Fibroblast of gingiva (primary cell): ENCODE data around the gene CD2BP2.
A peak's percentile ranks its signal among the peaks of the same experiment; 100 is the strongest.
"Not testable (repeated sequence)": the region's sequence is repeated elsewhere in the genome, so short reads cannot be mapped to it uniquely, and the experiment has no call there.

Source experiments
- DNase-seq: peaks from one replicate; pipeline ENCODE4 v3.0.0-alpha.2; 2011; ENCODE audit warnings: low read depth

CD2BP2 gene

GRCh38 chr16:30355144-30355953 is at the start of gene CD2BP2:
Gene CD2BP2 (minus strand): TSS chr16:30355308. CDS start chr16:30354681, 627 bp downstream.
- DNase-seq = peak; percentile 99

GRCh38 chr16:30401768-30402425 is 46.8 kb upstream of the CD2BP2 start:
- no peak for DNase-seq

DNA sequence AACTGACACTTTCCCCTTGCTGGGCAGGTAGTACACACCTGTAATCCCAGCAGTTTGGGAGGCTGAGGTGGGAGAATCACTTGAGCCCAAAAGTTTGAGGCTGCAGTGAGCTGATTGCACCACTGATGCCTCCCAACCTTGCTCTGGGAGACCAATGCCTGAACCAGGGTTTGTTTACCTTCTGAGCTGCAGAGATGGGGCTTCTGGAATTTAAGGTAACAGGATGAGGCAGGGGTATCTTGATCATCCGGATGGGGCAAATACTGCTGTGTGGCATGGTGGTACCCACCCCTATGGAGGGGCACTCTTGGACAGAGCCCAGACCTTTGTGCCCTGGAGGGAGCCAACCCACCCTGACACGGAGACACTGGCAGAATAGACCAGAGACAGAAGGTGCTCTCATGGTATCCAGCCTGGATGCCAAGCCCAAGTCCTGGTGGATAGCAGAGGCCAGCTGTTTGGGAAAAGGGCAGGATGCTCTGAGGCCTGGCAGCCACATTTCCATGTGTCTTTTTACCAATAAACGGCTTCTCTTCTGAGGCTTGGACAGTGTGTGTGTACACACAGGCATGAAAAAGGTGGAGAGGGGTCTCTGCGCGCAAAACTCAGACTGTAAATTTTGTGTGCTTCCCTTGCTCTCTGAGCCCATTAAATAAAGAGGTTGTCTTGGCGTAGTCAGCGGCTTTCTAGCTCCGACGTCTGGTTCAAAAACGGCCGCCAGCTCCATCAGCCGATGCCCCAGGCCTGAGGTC is 44.5 kb upstream of the CD2BP2 start:
- no peak for DNase-seq

DNA sequence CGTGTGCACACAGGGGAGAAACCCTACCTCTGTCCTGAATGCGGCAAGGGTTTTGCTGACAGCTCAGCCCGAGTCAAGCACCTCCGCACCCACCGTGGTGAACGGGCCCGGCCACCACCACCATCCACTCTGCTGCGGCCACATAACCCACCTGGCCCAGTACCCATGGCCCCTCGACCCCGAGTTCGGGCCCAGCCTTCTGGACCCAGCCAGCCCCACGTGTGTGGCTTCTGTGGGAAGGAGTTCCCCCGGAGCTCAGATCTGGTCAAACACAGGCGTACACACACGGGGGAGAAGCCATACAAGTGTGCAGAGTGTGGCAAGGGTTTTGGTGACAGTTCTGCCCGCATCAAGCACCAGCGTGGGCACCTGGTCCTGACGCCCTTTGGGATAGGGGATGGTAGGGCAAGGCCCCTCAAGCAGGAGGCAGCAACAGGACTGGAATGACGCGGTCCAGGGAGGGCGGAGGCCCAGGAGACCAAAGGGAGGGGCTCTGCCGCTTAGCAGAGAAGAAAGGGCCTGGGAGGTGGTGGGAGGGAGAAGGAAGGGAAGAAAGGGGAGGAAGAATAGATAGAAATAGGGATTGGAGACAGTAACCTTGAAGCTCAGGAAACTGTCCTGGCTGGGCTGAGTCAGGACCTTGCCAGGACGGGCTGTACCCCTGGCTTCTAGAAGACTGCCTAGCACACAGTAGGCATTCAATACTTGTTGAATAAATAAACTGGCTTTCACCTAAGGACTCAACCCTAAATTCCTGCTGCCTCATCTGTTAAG is 43.7 kb upstream of the CD2BP2 start:
- no peak for DNase-seq

DNA sequence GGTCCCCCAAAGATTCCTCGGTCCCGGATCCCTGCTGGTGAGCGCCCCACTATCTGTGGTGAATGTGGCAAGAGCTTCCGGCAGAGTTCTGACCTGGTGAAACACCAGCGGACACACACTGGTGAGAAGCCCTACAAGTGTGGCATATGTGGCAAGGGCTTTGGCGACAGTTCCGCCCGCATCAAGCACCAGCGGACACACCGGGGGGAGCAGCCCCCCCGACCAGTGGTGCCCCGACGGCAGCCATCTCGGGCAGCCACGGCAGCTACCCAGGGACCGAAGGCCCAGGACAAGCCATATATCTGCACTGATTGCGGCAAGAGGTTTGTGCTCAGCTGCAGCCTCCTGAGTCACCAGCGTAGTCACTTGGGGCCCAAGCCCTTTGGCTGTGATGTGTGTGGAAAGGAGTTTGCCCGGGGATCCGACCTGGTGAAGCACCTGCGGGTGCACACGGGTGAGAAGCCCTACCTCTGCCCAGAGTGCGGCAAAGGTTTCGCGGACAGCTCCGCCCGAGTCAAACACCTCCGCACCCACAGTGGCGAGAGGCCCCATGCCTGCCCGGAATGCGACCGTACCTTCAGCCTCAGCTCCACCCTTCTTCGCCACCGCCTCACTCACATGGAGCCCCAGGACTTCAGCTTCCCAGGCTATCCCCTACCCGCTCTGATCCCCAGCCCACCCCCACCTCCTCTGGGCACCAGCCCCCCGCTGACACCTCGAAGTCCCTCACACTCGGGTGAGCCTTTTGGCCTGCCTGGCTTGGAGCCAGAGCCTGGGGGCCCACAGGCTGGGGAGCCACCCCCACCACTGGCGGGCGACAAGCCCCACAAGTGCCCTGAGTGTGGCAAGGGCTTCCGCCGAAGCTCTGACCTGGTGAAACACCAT is 42.9 kb upstream of the CD2BP2 start:
- DNase-seq = no peak

DNA sequence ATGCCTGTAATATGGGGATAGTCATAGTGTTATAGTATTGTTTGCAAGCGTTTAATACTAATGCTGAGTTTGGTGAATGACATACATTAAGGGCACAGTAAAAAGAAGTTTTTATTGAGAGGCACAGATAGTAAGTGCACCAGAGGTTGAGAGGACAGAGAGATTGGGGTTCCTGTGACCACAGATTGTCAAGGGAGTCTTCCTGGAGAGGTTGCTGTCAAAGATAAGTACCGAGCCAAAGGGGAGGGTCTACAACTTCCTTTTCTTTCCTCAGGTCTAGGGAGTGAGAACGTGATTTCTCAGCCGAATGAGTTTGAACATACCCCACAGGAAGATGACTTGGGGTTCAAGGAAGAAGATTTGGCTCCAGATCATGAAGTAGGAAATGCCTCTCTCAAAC is 41.9 kb upstream of the CD2BP2 start:
- DNase-seq = no peak

DNA sequence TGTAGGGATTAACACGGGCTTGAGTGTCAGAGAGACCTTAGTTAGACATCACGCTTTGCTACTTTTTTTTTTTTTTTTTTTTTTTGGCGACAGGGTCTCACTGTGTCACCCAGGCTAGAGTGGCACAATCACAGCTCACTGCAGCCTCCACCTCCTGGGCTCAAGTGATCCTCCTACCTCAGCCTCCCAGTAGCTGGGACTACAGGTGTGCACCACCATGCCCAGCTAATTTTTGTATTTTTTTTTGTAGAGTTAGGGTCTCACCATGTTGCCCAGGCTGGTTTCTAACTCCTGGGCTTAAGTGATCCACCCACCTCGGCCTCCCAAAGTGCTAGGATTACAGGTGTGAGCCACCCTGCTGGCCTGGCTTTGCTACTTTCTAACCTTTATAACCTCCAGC is 41.5 kb upstream of the CD2BP2 start:
- DNase-seq = not testable (repeated sequence)

GRCh38 chr16:30395992-30396585 is 41.0 kb upstream of the CD2BP2 start:
- DNase-seq = no peak

GRCh38 chr16:30395155-30395991 is 40.3 kb upstream of the CD2BP2 start, which contains the start of gene ZNF48:
Gene ZNF48 (plus strand): TSS chr16:30395420. CDS start chr16:30395795, 375 bp downstream.
- DNase-seq = peak; percentile 94

DNA sequence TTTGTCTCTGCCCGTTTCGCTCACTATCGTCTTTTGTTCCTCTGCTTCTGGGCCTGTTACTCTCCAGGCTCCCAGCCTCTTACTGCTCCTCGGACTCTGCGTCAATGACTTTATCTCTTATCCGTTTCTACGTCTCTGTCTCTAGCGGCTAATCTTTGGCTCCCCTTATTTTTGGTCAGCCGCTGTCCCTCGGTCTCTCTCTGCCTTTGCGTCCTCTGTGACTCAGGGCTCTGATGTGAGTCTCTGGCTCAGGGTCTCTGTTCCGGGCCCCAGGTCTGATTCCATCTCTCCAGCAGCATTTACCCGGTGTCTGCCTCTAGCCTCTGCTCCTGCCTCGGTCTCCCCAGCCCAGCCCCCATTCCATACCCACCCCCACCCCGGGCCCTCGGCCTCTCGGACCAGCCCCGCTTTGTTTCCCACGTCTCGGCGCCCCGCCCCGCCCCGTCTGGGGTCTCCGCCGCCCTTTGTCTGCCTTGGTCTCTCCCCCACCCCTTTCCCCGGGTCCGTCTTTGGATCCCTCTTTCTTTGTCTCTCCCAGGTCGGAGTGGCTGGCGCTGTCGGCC is 39.6 kb upstream of the CD2BP2 start:
- DNase-seq = no peak

DNA sequence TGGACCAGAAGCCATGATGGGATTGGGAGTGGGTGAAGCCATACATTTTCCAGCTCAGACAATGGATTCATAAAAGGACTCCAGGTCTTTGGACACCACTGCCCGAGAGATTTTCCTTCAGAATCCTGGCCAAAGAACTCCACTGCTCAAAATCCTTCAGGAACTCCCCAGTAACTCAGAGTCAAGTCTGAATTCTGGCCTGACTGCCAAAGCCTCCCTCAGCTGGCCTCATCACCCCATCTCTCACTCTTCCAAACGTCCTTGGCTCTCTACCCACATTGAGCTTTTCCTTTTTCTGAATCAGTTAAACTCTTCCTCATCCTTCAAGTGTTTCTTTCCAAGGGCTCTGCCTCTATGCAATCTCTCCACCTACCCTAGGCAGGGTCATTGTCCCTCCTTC is 28.4 kb upstream of the CD2BP2 start:
- no peak for DNase-seq

- DNase-seq = no peak
These were observed 27.2 kb upstream of the CD2BP2 start, which contains the start of gene SEPTIN1 for GRCh38 chr16:30382111-30382881. Gene SEPTIN1 (minus strand): TSS chr16:30382561. CDS start chr16:30382542, 19 bp downstream.

GRCh38 chr16:30381291-30382041 is 26.4 kb upstream of the CD2BP2 start:
- no peak for DNase-seq

GRCh38 chr16:30380803-30381208 is 25.7 kb upstream of the CD2BP2 start:
- DNase-seq = no peak

DNA sequence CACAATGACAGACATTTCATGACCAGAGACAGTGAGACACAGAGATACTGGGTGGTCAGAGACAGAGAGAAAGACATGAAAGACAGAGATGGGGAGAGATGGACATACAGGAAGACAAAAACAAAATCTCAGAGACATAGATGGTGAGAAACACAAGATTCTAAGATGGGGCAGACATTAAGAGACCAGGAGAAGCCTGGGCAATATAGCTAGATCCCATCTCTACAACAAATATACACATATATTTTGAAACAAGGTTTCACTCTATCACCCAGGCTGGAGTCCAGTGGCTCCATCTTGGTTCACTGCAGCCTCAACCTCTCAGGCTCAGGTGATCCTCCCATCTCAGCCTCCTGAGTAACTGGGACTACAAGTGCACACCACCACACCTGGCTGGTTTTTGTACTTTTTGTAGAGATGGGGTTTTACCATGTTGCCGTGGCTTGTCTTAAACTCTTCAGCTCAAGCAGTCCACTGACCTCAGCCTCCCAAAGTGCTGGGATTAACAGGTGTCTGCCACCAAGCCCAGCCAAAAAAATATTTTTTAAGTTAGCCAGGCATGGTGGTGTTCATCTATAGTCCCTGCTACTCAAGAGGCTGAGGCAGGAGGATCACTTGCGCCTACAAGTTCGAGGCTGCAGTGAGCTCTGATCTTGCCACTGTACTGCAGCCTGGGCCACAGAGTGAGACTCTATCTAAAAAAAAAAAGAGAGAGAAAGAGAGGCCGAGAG is 25.1 kb upstream of the CD2BP2 start:
- no peak for DNase-seq

DNA sequence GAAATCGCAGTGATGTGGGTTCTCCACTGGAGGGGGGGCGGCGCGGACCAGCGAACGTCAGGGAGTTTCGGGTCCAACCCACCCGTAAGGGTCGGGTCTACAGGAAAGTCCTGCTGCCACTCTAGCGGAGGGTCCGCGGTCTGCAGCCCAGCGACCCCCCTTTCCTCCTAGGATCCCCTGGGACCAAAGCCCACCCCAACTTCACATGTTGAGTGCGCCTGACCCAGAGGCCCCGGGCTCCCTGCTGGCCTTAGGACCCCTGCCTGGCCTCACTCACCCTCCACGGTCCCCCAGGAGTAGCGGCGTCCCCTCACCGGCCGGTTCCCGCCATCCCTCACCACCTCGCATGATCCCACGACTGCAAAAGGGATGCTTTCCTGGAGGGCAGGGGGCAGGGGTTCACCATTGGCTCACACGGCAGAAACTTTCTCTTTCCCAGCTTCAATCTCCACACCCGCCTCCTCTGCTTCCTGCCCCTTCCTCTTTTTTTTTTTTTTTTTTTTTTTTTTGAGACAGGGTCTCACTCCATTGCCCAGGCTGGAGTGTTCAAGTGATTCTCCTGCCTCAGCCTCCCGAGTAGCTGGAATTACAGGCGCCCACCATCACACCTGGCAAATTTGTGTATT is 24.2 kb upstream of the CD2BP2 start:
- no peak for DNase-seq
